Mesenchymal stem cell (in vitro differentiated cells and primary cell): ENCODE measurements around the gene ME3.
A peak's percentile ranks its signal among the peaks of the same experiment; 100 is the strongest.

Experiments used
- DNase-seq: peaks from one replicate; pipeline ENCODE4 v3.0.0-alpha.2; 2013
- H2AFZ ChIP-seq: one replicate; pipeline ENCODE4 v1.6.1; 2013; ENCODE audit warnings: low read depth, mild to moderate bottlenecking, control low read depth, inconsistent platforms, low read length, moderate library complexity
- H2AK5ac ChIP-seq: 2 replicates; pipeline ENCODE4 v1.6.1; 2013; ENCODE audit warnings: low read length, moderate library complexity, mild to moderate bottlenecking, inconsistent platforms; ENCODE audit not compliant: severe bottlenecking
- H2BK120ac ChIP-seq: one replicate; pipeline ENCODE4 v1.6.1; 2013; ENCODE audit warnings: low read depth, mild to moderate bottlenecking, inconsistent platforms, low read length, moderate library complexity
- H2BK12ac ChIP-seq, 2 experiments: one replicate each; pipeline ENCODE4 v1.6.1; 2013; ENCODE audit warnings: inconsistent platforms in 2 of 2, low read length in 2 of 2, mild to moderate bottlenecking in 2 of 2, moderate library complexity in 2 of 2, control low read depth in 1 of 2
- H2BK15ac ChIP-seq: one replicate; pipeline ENCODE4 v1.6.1; 2013; ENCODE audit warnings: mild to moderate bottlenecking, low read depth, inconsistent platforms; ENCODE audit not compliant: poor library complexity, severe bottlenecking
- H2BK5ac ChIP-seq: 2 replicates; pipeline ENCODE4 v1.6.1; 2013; ENCODE audit warnings: low read depth, mild to moderate bottlenecking, low read length, control low read depth, inconsistent platforms; ENCODE audit not compliant: poor library complexity, severe bottlenecking
- H3K14ac ChIP-seq, 2 experiments: one replicate each; pipeline ENCODE4 v1.6.1; 2013; ENCODE audit warnings: inconsistent platforms in 2 of 2, low read length in 2 of 2, control low read depth in 1 of 2, mild to moderate bottlenecking in 1 of 2, moderate library complexity in 1 of 2
- H3K18ac ChIP-seq, 2 experiments: one replicate each; pipeline ENCODE4 v1.6.1; 2013; ENCODE audit warnings: inconsistent platforms in 2 of 2, low read length in 2 of 2, control low read depth in 1 of 2, low read depth in 1 of 2, mild to moderate bottlenecking in 1 of 2
- H3K23ac ChIP-seq, 2 experiments: one replicate each; pipeline ENCODE4 v1.6.1; 2013; ENCODE audit warnings: inconsistent platforms in 2 of 2, low read length in 2 of 2, mild to moderate bottlenecking in 2 of 2, moderate library complexity in 2 of 2, control low read depth in 1 of 2
- H3K27ac ChIP-seq: 2 replicates; pipeline ENCODE4 v1.5.1; 2013; ENCODE audit warnings: mild to moderate bottlenecking, moderate library complexity, low read length, control low read depth, inconsistent platforms; ENCODE audit not compliant: poor library complexity, severe bottlenecking
- H3K27me3 ChIP-seq, 2 experiments: 2 replicates each; pipeline versions ENCODE4 v1.6.1 to v1.7.0; 2013; ENCODE audit warnings: low read length in 2 of 2, mild to moderate bottlenecking in 2 of 2, moderate library complexity in 2 of 2, control low read depth in 1 of 2, inconsistent platforms in 1 of 2; ENCODE audit not compliant: control insufficient read depth in 1 of 2, insufficient read depth in 1 of 2
- H3K36me3 ChIP-seq, 2 experiments: 2 replicates each; pipeline versions ENCODE4 v1.6.1 to v1.7.0; 2013; ENCODE audit warnings: low read length in 2 of 2, control low read depth in 1 of 2, inconsistent platforms in 1 of 2, low read depth in 1 of 2, mild to moderate bottlenecking in 1 of 2; ENCODE audit not compliant: insufficient read depth in 2 of 2, control insufficient read depth in 1 of 2
- H3K4ac ChIP-seq, 2 experiments: one replicate each; pipeline ENCODE4 v1.6.1; 2013; ENCODE audit warnings: inconsistent platforms in 2 of 2, low read length in 2 of 2, mild to moderate bottlenecking in 2 of 2, moderate library complexity in 2 of 2, control low read depth in 1 of 2, low read depth in 1 of 2
- H3K4me1 ChIP-seq: 2 replicates; pipeline ENCODE4 v1.6.1; 2013; ENCODE audit warnings: low read depth, low read length, control low read depth; ENCODE audit not compliant: control insufficient read depth, insufficient read depth
- H3K4me2 ChIP-seq: 2 replicates; pipeline ENCODE4 v1.6.1; 2013; ENCODE audit warnings: low read length, mild to moderate bottlenecking, inconsistent platforms; ENCODE audit not compliant: poor library complexity, severe bottlenecking
- H3K4me3 ChIP-seq, 2 experiments: 2 replicates each; pipeline versions ENCODE4 v1.5.1 to v1.7.0; 2013; ENCODE audit warnings: low read length in 2 of 2, mild to moderate bottlenecking in 2 of 2, control low read depth in 1 of 2, low read depth in 1 of 2; ENCODE audit not compliant: insufficient read depth in 1 of 2
- H3K79me1 ChIP-seq: replicated peaks from 2 replicates; pipeline ENCODE4 v1.6.1; 2013; ENCODE audit warnings: mild to moderate bottlenecking, control low read depth, low read length, inconsistent platforms; ENCODE audit not compliant: poor library complexity, severe bottlenecking
- H3K9ac ChIP-seq: 2 replicates; pipeline ENCODE4 v1.7.0; 2013; ENCODE audit warnings: mild to moderate bottlenecking, low read length, moderate library complexity
- H3K9me3 ChIP-seq: 2 replicates; pipeline ENCODE4 v1.7.0; 2013; ENCODE audit warnings: mild to moderate bottlenecking, low read length; ENCODE audit not compliant: control insufficient read depth
- H4K8ac ChIP-seq: one replicate; pipeline ENCODE4 v1.6.1; 2013; ENCODE audit warnings: inconsistent platforms, mild to moderate bottlenecking, low read length, moderate library complexity
- H4K91ac ChIP-seq: one replicate; pipeline ENCODE4 v1.6.1; 2013; ENCODE audit warnings: mild to moderate bottlenecking, low read length, inconsistent platforms
- WGBS: methylation state at CpG from one replicate; pipeline ENCODE4 v1.1.7; 2013; ENCODE audit warnings: mixed read lengths; 5-methylcytosine and 5-hydroxymethylcytosine counted together

ME3 gene

GRCh38 chr11:86586307-86586706 lies 86.1 kb downstream of the ME3 start:
- Histone ChIP-seq H3K4me3 (no peak overlapping the region), H3K4ac (no peak overlapping the region), H3K4me2 (no peak overlapping the region), H3K23ac (no peak overlapping the region), H4K91ac (no peak overlapping the region), H3K36me3 (no peaks in the 10 kb centered on the region), H4K8ac (no peak overlapping the region), H3K9ac (no peak overlapping the region), H2AK5ac (peak overlapping the region; percentile 49), H2BK5ac (no peak overlapping the region), H2BK120ac (no peak overlapping the region), H3K79me1 (peaks cover 11% of the 10 kb centered on the region), H3K27me3 (no peaks in the 10 kb centered on the region), H2BK15ac (no peak overlapping the region), H3K18ac (no peak overlapping the region), H3K14ac (no peak overlapping the region), H2AFZ (no peak overlapping the region), H3K27ac (no peak overlapping the region), H2BK12ac (no peak overlapping the region), H3K4me1 (peaks cover 7% of the 10 kb centered on the region), H3K9me3 (no peaks in the 10 kb centered on the region)
- WGBS = 89% methylated on average over 3 of the region's 3 CpGs
- no peak for DNase-seq

- H3K9me3 ChIP-seq = no peaks in the 10 kb centered on the region
- H2BK15ac ChIP-seq = no peak overlapping the region
- no peaks in the 10 kb centered on the region for H3K27me3 ChIP-seq
- H3K4ac ChIP-seq = no peak overlapping the region
- peaks cover 13% of the 10 kb centered on the region for H3K4me1 ChIP-seq
- no peak overlapping the region for H3K23ac ChIP-seq
- H3K79me1 ChIP-seq = peaks cover 14% of the 10 kb centered on the region
- H2AFZ ChIP-seq = no peak overlapping the region
- H2AK5ac ChIP-seq = no peak overlapping the region
- no peak overlapping the region for H2BK120ac ChIP-seq
- H2BK5ac ChIP-seq = no peak overlapping the region
- no peak overlapping the region for H2BK12ac ChIP-seq
- no peak overlapping the region for H3K14ac ChIP-seq
- H3K9ac ChIP-seq = no peak overlapping the region
- H3K27ac ChIP-seq = no peak overlapping the region
- H3K18ac ChIP-seq = no peak overlapping the region
- H3K4me3 ChIP-seq = no peak overlapping the region
- no peaks in the 10 kb centered on the region for H3K36me3 ChIP-seq
- no peak overlapping the region for H4K8ac ChIP-seq
- H4K91ac ChIP-seq = no peak overlapping the region
- DNase-seq = no peak
- 44% methylated on average over 1 of the region's 3 CpGs for WGBS
- H3K4me2 ChIP-seq = no peak overlapping the region
Measured at GRCh38 chr11:86582898-86583297, 89.5 kb downstream of the ME3 start.

GRCh38 chr11:86580535-86580934 lies 91.9 kb downstream of the ME3 start:
- H4K91ac ChIP-seq = no peak overlapping the region
- H3K18ac ChIP-seq = no peak overlapping the region
- no peak overlapping the region for H3K9ac ChIP-seq
- H2AFZ ChIP-seq = no peak overlapping the region
- H3K27ac ChIP-seq = peak overlapping the region; percentile 75
- no peak overlapping the region for H2BK12ac ChIP-seq
- WGBS = 67% methylated on average over 1 of the region's 2 CpGs
- peaks cover 14% of the 10 kb centered on the region for H3K4me1 ChIP-seq
- H2AK5ac ChIP-seq = no peak overlapping the region
- no peak overlapping the region for H3K14ac ChIP-seq
- H3K23ac ChIP-seq = no peak overlapping the region
- DNase-seq = no peak
- H2BK15ac ChIP-seq = no peak overlapping the region
- H3K36me3 ChIP-seq = no peaks in the 10 kb centered on the region
- peaks cover 6% of the 10 kb centered on the region for H3K79me1 ChIP-seq
- no peaks in the 10 kb centered on the region for H3K9me3 ChIP-seq
- H4K8ac ChIP-seq = no peak overlapping the region
- no peaks in the 10 kb centered on the region for H3K27me3 ChIP-seq
- no peak overlapping the region for H2BK120ac ChIP-seq
- no peak overlapping the region for H3K4ac ChIP-seq
- no peak overlapping the region for H2BK5ac ChIP-seq
- H3K4me2 ChIP-seq = no peak overlapping the region
- H3K4me3 ChIP-seq = no peak overlapping the region

- Histone ChIP-seq H3K27me3 (no peaks in the 10 kb centered on the region), H3K18ac (peak overlapping the region in 1 of 2 experiments; percentile 71), H4K91ac (peak overlapping the region; percentile 18), H3K27ac (peak overlapping the region; percentile 15), H3K36me3 (no peaks in the 10 kb centered on the region), H3K4me3 (no peak overlapping the region), H2AK5ac (peak overlapping the region; percentile 67), H3K79me1 (peaks cover 3% of the 10 kb centered on the region), H3K4me2 (no peak overlapping the region), H3K9me3 (no peaks in the 10 kb centered on the region), H3K4me1 (peaks cover 17% of the 10 kb centered on the region), H3K9ac (no peak overlapping the region), H2BK120ac (no peak overlapping the region), H3K14ac (no peak overlapping the region), H4K8ac (peak overlapping the region; percentile 56), H2BK15ac (no peak overlapping the region), H2BK5ac (no peak overlapping the region), H3K23ac (no peak overlapping the region), H2BK12ac (peak overlapping the region in 1 of 2 experiments; percentile 65), H2AFZ (no peak overlapping the region), H3K4ac (no peak overlapping the region)
- no peak for DNase-seq
- WGBS = 56% methylated on average over 1 of the region's 1 CpG
Measured at GRCh38 chr11:86579406-86579731, 93.0 kb downstream of the ME3 start.
